Esophagus squamous epithelium (tissue), 5 donors: Measurements from ENCODE around the gene LSP1. TPM values are rescaled to one million over a fixed set of nuclear protein-coding genes. Genes with fewer than 3 reads are reported as not detected.

ENCODE experiments used
- DNase-seq: peaks from one replicate; lab custom pipeline; 2025; lab: John Stamatoyannopoulos, UW
- H3K27ac ChIP-seq, 4 donors: fragments of 200-600 bp; sonication (generic); one replicate each; pipeline ENCODE4 v1.5.1; 2016 to 2019; ENCODE audit warnings: mild to moderate bottlenecking in 1 of 4
- H3K27me3 ChIP-seq, 4 donors: fragments of 200-600 bp; sonication (generic); 1 replicate in 3 of 4; 2 replicates in 1 of 4; pipeline versions ENCODE4 v1.5.1 to v1.6.0; 2017 to 2021; ENCODE audit warnings: antibody characterized with exemption in 1 of 4
- H3K36me3 ChIP-seq, 3 donors: fragments of 200-600 bp; sonication (generic); one replicate each; pipeline ENCODE4 v1.5.1; 2016 to 2019
- H3K4me1 ChIP-seq, 3 donors: fragments of 200-600 bp; sonication (generic); one replicate each; pipeline ENCODE4 v1.5.1; 2017 to 2019
- H3K4me3 ChIP-seq, 4 donors: fragments of 200-600 bp; sonication (generic); 1 replicate in 3 of 4; 2 replicates in 1 of 4; pipeline ENCODE4 v1.5.1; 2016 to 2019; ENCODE audit warnings: mild to moderate bottlenecking in 2 of 4, moderate library complexity in 1 of 4
- H3K9me3 ChIP-seq, 3 donors: fragments of 200-600 bp; sonication (generic); one replicate each; pipeline ENCODE4 v1.5.1; 2016 to 2019
- POLR2A ChIP-seq, 4 donors: fragments of 450-650 bp; IDR thresholded peaks; one replicate each; pipeline ENCODE4 v1.6.1; 2017; ENCODE audit warnings: antibody characterized with exemption in 4 of 4, mild to moderate bottlenecking in 4 of 4, moderate library complexity in 3 of 4
- WGBS, 2 donors: methylation state at CpG; one replicate each; pipeline ENCODE4 v1.1.5; 2018; 5-methylcytosine and 5-hydroxymethylcytosine counted together
- intact Hi-C: fragments of 100-400 bp; cut with DNase I; formaldehyde crosslinking; loops from one replicate; pipeline ENCODE4 v1.15.0; 2022
- total RNA-seq, 4 donors: library from RNA; depleted of rRNA; stranded (reverse); fragments of >200 nt; gene quantifications; one replicate each; pipeline ENCODE4 v1.1.0, GENCODE V29; 2016
- TF ChIP-seq, protein P1 (sequence below), 6 experiments: fragments of 450-650 bp in 4 of 6; fragments of 200-600 bp in 2 of 6; sonication (generic) in 2 of 6; IDR thresholded peaks; one replicate each; pipeline ENCODE4 v1.5.1; 2016 to 2019; ENCODE audit warnings: antibody characterized with exemption in 6 of 6, mild to moderate bottlenecking in 4 of 6, moderate library complexity in 4 of 6
- donor health status: DM: yes; HTN: yes; CAD: no.

The LSP1 gene
- total RNA-seq, 4 donors from 2014 or later, result 23.3 to 75.9 (median 46.4) TPM

DNA sequence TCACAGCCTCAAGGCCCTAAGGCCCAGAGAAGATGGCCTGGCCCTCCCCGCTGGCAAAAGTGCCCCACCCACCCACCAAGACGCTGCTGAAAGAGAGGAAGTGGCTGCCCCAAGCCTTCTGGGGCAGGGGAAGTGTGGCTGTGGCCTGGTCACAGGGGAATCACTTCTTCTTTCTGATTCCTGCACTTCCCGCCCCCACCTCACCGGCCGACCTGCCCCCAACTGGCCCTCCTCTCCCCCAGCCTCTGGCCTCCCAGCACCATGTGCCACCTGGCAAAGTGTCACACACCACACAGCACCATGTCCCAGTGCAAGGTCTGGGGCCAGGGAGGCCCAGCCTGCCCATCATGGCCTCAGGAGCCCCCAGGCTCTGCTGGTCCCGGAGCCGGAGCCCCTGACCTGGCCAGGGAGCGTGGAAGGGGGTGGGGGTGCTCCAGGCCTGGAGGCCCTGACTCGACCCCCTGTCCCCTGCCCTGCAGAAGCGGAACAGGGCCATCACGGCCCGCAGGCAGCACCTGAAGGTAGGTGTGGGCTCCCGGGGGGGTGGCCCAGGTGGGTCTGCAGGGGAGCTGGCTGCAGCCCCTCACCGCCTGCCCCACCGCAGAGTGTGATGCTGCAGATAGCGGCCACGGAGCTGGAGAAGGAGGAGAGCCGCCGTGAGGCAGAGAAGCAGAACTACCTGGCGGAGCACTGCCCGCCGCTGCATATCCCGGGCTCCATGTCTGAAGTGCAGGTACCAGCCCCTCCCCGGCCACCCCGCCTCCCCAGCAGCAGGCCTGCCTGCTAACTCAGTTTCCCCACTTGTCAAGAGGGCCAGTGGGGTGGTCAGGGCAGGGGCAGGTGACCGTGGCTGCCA is 12.7 kb upstream of the LSP1 start:
- H3K27ac ChIP-seq, result peak overlapping the region in 3 of 4 donors; percentile 17 to 49 (median 26)
- H3K9me3 ChIP-seq, result no peaks in the 10 kb centered on the region
- no peaks in the 10 kb centered on the region for H3K36me3 ChIP-seq
- H3K27me3 ChIP-seq, result no peaks in the 10 kb centered on the region
- peaks cover 13 to 100% (median 24%) of the 10 kb centered on the region in 3 donors for H3K4me1 ChIP-seq
- intact Hi-C loops, result loop anchor here (10.0 kb wide), 1 partner anchor 85 kb away; no protein-coding TSS in a partner anchor
- WGBS, 2 donors, result 51 to 63% methylated on average over 1 to 5 of the region's 26 CpGs
- H3K4me3 ChIP-seq, result peak overlapping the region in 1 of 4 donors; percentile 9
- no peak for TF ChIP-seq POLR2A (IDR thresholded peaks at IDR 0.05)
- TF ChIP-seq, protein P1, sequence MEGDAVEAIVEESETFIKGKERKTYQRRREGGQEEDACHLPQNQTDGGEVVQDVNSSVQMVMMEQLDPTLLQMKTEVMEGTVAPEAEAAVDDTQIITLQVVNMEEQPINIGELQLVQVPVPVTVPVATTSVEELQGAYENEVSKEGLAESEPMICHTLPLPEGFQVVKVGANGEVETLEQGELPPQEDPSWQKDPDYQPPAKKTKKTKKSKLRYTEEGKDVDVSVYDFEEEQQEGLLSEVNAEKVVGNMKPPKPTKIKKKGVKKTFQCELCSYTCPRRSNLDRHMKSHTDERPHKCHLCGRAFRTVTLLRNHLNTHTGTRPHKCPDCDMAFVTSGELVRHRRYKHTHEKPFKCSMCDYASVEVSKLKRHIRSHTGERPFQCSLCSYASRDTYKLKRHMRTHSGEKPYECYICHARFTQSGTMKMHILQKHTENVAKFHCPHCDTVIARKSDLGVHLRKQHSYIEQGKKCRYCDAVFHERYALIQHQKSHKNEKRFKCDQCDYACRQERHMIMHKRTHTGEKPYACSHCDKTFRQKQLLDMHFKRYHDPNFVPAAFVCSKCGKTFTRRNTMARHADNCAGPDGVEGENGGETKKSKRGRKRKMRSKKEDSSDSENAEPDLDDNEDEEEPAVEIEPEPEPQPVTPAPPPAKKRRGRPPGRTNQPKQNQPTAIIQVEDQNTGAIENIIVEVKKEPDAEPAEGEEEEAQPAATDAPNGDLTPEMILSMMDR (IDR thresholded peaks at IDR 0.05), result no peak
- DNase-seq, result no peak

DNA sequence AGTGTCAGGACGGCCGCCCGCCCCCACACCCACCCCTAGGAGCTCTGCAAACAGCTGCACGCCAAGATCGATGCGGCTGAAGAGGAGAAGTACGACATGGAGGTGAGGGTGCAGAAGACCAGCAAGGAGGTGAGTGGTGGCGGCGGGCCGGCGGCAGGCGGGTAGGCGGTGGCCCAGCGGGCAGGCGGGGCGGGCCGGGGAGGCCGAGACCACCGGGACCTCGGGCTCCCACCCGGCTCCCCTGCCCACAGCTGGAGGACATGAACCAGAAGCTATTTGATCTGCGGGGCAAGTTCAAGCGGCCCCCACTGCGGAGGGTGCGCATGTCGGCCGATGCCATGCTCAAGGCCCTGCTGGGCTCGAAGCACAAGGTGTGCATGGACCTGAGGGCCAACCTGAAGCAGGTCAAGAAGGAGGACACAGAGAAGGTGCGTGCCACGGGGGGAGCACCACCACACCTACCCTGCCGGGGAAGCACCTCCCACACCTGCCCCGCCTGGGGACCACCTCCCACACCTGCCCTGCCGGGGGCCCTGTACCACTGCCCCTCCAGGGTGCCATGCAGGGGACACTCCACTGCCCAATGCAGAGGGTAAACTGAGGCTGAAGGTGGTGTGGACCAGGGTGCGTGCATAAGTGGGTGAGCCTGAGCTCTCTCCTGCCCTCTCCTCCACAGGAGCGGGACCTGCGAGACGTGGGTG is 12.0 kb upstream of the LSP1 start:
- TF ChIP-seq, protein P1 (IDR thresholded peaks at IDR 0.05), result no peak
- no peak for TF ChIP-seq POLR2A (IDR thresholded peaks at IDR 0.05)
- Histone ChIP-seq H3K4me1 (peaks cover 13 to 99% (median 26%) of the 10 kb centered on the region in 3 donors), H3K27ac (peak overlapping the region in 1 of 4 donors; percentile 49), H3K36me3 (no peaks in the 10 kb centered on the region), H3K9me3 (no peaks in the 10 kb centered on the region), H3K27me3 (no peaks in the 10 kb centered on the region), H3K4me3 (no peak overlapping the region)
- WGBS, 2 donors, result 81 to 84% methylated on average over 11 to 15 of the region's 37 CpGs
- no peak for DNase-seq
- intact Hi-C loops, result loop anchor here (10.0 kb wide), 1 partner anchor 84 kb away; no protein-coding TSS in a partner anchor

DNA sequence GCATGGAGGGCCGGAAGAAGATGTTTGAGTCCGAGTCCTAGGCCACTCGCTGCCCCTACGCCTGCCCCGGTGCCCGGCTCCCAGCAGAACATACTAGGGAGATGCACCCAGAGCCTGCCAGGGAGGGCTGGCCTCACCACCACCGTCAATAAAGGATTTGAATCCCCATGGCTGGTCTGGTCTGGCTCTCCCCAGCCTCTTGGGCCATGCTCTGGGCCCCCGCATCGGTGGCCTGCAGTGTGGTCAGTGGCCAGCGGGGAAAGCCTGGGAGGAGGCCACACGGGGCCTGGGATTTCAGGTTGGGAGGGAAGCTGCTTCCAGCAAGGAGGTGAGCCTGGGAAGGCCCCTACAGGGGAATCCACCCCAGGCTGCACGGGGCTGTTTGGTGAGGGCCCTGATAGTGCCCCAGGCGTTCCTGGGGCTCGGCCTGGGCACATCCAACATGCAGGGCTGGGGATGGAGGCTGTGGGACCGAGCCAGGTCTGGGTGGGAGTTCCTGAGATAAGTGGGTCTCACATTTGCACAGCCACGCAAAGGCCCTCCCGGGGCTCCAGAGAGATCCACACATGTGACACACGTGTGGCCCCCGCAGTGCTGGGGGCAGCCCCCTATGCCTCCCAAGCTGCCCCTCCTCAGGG is 11.3 kb upstream of the LSP1 start:
- no peak for TF ChIP-seq POLR2A (IDR thresholded peaks at IDR 0.05)
- TF ChIP-seq, protein P1 (IDR thresholded peaks at IDR 0.05), result no peak
- WGBS, 2 donors, result 94 to 95% methylated on average over 6 to 7 of the region's 19 CpGs
- no peak overlapping the region for H3K27ac ChIP-seq
- no peak overlapping the region for H3K4me3 ChIP-seq
- no peaks in the 10 kb centered on the region for H3K9me3 ChIP-seq
- H3K27me3 ChIP-seq, result no peaks in the 10 kb centered on the region
- H3K36me3 ChIP-seq, result no peaks in the 10 kb centered on the region
- peaks cover 13 to 92% (median 26%) of the 10 kb centered on the region in 3 donors for H3K4me1 ChIP-seq
- intact Hi-C loops, result loop anchor here (10.0 kb wide), 1 partner anchor 83 kb away; no protein-coding TSS in a partner anchor
- DNase-seq, result no peak

DNA sequence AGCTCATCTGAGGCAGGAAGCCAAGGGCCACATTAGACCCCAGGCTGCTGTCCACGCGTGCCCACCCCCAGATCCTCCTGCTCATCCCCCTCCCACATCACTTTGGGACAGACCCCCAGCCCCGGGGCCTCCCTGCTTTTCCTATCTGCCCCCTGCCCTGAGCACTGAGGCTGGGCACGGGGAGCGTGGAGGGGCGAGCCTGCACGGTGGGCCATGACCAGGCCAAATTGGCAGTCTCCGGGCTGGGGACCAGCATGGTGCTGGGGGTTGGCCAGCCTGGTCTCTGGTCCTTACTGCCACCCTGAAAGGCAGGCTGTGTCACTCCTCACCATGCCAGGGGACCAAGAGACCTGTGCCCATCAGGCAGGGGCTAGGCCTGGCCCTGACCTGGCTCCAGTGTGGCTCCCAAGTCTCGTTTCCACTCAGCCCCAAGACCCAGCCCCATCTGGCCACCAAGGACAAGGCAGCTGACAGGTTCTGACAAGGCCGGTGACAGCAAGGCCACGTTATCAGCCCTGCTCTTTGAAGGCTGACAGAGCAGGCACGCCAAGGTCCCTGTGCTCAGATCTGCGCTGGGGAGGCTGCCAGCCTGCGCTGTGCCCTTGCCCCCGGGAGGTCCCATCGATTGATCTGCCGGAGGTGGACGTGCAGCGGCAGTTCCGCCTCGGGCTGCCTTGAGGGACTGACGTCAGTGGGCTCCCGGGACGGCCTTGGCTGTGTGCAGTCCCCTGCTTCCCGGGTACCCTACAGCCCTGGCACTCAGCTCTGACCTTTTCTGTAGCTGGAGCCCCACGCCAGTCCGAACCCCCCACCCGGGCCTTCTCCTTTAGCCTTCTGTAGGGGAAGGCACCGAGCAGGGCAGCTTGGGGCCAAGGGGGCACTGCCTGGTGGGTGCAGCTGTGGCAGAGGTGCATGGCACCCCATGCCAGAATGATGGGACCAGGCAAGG is 10.5 kb upstream of the LSP1 start:
- H3K4me3 ChIP-seq, result no peak overlapping the region
- TF ChIP-seq, protein P1 (IDR thresholded peaks at IDR 0.05), result no peak
- no peak for TF ChIP-seq POLR2A (IDR thresholded peaks at IDR 0.05)
- intact Hi-C loops, result loop anchor here (10.0 kb wide), 1 partner anchor 82 kb away; no protein-coding TSS in a partner anchor
- H3K4me1 ChIP-seq, result peaks cover 8 to 84% (median 21%) of the 10 kb centered on the region in 3 donors
- no peak for DNase-seq
- H3K27me3 ChIP-seq, result no peaks in the 10 kb centered on the region
- H3K27ac ChIP-seq, result peak overlapping the region in 2 of 4 donors; percentile 29 to 78
- H3K36me3 ChIP-seq, result no peaks in the 10 kb centered on the region
- no peaks in the 10 kb centered on the region for H3K9me3 ChIP-seq
- WGBS, 2 donors, result 49 to 80% methylated on average over 2 to 3 of the region's 29 CpGs
